ENCODE results near the gene FAM200C.

FAM200C gene

DNA sequence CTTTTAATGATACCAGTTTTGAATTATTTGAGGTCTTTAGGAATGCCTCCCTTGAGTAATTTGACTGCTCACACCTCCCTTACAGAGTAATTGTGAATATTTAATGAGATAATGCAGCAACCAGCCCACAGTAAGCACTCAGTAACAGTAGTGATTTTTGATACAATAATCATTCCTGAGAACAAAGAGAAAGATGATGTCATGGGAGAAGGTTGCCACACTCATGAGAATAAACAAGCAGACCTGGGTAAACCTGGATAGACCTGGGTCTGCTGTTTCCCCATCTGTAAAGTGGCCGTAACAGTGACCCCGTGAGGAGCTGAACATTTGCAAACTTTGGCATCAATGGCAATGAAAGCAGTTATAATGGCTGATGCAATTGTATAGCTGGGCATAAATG lies 33.6 kb downstream of the FAM200C start:
- no peak for DNase-seq

- DNase-seq = no peak
Measured at GRCh38 chr5:160363660-160364395, 36.0 kb downstream of the FAM200C start.

GRCh38 chr5:160363211-160363610 lies 36.6 kb downstream of the FAM200C start:
- DNase-seq = no peak

DNA sequence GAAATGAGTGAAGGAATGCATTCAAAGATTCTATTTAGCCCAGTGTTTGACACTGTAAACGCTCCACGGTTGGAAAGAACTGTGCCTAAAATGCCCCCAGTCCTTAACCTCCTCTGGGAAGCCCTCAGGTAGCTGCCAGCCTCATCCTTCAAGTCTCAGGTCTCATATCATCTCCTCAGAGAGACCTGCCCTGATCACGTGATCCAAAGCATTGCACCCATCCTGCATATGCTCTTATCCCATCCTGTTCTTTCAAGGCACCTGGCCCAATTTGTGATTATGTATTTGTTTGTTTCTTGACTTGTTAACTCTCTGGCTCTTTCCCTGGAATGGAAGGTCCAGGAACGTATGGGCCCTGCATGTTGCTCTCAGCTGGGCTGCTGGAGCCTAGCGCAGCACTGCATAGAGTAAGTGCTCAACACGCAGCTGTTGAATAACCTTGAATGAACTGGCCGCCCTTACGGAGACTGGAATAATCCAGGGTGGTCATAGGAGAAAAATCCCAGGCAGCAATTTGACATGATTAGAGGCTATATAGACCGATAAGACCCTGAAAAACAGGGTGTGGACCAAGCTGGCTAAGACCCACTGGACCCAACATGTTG lies 38.1 kb downstream of the FAM200C start:
- no peak for DNase-seq

DNA sequence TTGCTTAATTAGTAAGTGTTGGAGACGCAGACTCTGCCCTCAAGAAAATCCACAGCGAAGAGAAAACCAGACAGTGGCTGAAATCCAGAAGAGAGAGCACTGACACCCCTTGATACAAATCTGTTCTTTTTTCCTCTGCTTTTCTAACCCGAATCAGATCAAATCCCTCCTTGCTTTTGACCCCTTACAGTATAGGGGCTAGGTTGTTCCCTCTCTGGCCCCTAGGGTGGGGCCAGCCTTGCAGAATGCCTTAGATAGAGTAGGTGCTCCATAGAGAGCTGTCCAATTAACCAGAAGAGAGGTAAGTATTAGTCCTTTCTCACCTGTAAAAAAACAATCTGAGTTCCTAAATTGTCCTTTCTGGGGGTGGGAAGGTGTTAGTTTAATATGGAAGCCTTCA lies 39.5 kb downstream of the FAM200C start:
- no peak for DNase-seq

DNA sequence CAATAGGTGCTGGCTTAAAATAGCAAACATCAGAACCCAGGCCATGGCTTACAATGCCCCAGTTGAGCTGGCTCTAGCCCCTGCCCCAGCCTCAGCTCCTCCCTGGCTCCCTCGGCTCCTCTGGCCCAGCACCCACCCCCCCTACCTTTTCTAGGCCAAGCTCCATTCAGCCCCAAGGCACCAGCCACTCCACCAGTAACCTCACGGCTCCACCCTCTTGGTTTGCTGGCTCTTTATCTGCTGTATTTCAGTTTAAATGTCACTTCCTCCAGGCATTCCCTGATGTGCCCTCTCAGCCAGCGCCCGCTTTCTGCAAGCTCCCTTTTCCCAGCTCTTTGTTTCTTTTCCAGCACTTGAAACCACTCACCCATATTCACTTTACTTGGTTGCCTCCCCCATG lies 40.0 kb downstream of the FAM200C start:
- DNase-seq = no peak

DNA sequence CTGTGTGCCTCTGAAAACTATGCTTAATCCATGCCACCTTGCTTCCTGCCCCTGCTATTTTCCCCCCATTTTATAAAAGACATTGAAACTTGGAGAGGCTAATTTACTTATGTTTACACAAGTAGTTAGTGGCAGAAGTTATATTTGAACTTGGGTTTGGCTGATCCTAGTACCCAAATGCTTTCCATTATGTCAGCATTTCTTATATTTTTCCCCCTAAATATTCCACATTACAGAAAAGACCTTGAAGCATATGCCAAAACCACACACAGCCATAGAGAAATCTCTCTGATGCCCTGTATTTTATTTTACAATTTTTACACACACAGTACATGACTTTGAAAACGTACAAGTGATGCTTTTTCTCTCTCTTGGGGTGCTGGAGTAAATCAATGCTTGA lies 40.6 kb downstream of the FAM200C start:
- DNase-seq = no peak

DNA sequence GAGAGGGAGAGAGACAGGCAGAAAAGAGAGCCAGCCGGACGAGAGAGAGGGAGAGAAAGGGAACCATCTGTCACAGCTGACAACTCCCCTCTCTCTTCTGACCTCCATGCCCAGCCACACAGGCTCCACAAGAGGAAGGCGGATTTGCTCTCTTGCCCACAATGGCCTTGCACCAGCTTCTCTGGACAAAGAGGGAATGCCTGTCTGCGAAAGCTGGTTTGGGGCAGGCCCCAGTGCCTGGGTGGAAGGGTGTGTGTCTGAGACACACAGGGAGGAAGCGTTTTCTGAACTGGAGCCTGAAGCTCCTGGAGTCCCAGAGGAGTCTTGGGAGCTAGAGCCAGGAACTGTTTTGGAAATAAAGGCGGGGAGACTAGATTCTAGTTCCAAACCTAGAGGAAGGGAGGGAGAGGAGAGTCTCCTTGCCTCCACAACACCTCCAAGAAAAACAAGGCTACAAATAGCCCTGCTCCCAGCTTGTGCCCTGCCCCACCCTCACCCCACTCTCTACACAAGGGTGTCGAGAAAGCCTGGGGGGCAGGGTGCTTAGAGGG lies 41.9 kb downstream of the FAM200C start:
- no peak for DNase-seq

- no peak for DNase-seq
Measured at GRCh38 chr5:160357394-160357793, 42.5 kb downstream of the FAM200C start.

DNA sequence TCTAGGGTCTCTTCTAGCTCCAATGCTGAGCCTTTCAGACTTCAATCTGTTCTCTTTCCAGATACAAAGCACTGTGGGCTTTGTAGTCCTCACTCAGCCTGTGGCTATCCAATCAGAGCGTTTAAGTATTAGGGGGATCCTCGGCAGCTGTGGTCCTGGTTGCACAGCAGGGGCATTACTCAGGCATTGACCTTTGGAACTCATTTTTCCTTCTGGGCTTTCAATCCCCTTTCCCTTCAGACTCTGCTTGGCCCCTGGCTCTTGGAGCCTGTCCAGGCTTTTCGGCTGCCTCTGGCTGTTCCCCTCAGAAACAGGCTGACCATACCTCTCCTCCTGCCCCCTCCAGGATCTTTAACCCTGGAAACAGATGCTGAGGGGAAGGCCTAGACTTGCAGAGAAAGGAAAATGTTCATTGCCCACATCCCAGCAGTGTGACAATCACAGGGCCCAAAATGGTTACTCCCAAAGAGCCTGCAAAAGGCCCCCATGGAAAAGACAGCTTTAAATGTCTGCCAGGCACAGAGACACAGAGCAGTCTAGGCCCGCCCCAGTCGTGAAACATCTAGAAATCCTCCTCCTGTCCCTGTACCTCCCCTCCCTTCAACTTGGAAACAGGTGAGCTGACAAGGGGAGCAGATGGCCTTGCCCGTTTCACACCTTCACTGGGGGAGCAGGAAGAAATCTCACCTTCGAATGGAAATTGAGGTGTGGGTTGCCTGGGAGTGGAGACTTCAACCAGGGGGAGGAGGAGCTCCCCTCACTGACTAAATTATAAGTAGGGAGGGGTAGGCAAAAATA lies 43.1 kb downstream of the FAM200C start:
- no peak for DNase-seq

- no peak for DNase-seq
Measured at GRCh38 chr5:160354666-160355065, 45.2 kb downstream of the FAM200C start.

GRCh38 chr5:160353379-160353778 lies 46.5 kb downstream of the FAM200C start:
- no peak for DNase-seq

GRCh38 chr5:160352308-160352707 lies 47.5 kb downstream of the FAM200C start:
- DNase-seq = no peak

- no peak for DNase-seq
Measured at GRCh38 chr5:160349935-160350303, 49.9 kb downstream of the FAM200C start.

GRCh38 chr5:160349249-160349934 lies 50.5 kb downstream of the FAM200C start:
- DNase-seq = no peak

DNA sequence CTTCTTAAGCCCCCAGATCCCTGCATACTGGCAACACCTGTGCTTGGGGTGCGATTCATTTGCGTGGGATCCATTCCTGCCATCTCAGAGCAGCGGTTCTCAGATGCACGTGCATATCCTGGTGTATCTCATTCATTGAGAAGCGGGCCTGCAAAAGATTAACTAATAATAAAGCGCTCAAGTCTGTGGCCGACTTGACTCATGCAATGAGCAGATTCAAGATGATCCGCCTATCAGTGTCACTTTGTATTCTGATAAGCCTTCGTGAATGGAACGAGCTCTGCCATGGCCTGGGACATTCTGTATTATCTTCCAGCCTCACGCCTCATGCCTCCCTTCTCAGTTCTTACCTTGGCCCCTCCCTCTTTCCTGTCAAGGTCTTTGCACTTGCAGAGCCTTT lies 51.8 kb downstream of the FAM200C start:
- DNase-seq = no peak

DNA sequence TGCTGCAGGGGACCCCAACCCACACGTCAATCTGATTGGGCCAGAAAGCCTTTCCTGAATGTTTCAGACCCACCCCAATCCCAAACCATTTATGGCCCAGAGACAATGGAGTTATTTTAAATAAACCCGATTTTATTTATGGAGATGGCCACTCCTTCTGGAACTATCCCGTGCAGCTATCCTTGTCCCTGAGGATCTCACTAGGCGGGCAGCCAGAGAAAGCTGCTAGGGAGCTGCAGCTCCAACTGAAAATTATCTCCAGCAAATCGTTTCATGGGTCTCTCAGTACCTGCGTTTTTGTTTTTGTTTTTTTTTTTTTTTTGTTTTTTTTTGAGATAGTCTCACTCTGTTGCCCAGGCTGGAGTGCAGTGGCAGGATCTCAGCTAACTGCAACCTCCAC lies 52.4 kb downstream of the FAM200C start:
- DNase-seq = no peak

Data from central memory CD4-positive, alpha-beta T cell (primary cell).